Measurements from ENCODE around the gene CARD16. TPM values are rescaled to one million over a fixed set of nuclear protein-coding genes. Genes with fewer than 3 reads are reported as not detected.
A peak's percentile ranks its signal among the peaks of the same experiment; 100 is the strongest.
"Not testable (repeated sequence)": the region's sequence is repeated elsewhere in the genome, so short reads cannot be mapped to it uniquely, and the experiment has no call there.

Gene CARD16
- polyA plus RNA-seq (2011; rRNA removed) (105 and 125 TPM in 2 replicates), polyA minus RNA-seq (2011; rRNA and poly(A)+ RNA removed) (11.8 and 18.2 TPM in 2 replicates)

- H3K27me3 ChIP-seq (ENCODE audit: control insufficient read depth, insufficient read depth, low read length); CTCF ChIA-PET; POLR2A ChIA-PET; H3K9me3 ChIP-seq (ENCODE audit: control insufficient read depth, insufficient read depth, low read length): not testable (repeated sequence)
- peak within 1 kb of the TSS; percentile 70 for H3K27ac ChIP-seq (ENCODE audit: low read depth, low read length)
- DNase-seq (ENCODE audit: low read depth, low spot score): peak; percentile 44
- peak within 1 kb of the TSS; percentile 63 for H3K4me3 ChIP-seq (ENCODE audit: low read depth, low read length)
Observed at GRCh38 chr11:105044557-105045524, at the start of gene CARD16. Gene CARD16 (minus strand): TSS chr11:105045335. CDS start chr11:105045297, 38 bp downstream.

GRCh38 chr11:105092256-105093239 lies 47.4 kb upstream of the CARD16 start:
- CTCF ChIA-PET: no interaction called here
- POLR2A ChIA-PET: no interaction called here
- DNase-seq (ENCODE audit: low read depth, low spot score): no peak

DNA sequence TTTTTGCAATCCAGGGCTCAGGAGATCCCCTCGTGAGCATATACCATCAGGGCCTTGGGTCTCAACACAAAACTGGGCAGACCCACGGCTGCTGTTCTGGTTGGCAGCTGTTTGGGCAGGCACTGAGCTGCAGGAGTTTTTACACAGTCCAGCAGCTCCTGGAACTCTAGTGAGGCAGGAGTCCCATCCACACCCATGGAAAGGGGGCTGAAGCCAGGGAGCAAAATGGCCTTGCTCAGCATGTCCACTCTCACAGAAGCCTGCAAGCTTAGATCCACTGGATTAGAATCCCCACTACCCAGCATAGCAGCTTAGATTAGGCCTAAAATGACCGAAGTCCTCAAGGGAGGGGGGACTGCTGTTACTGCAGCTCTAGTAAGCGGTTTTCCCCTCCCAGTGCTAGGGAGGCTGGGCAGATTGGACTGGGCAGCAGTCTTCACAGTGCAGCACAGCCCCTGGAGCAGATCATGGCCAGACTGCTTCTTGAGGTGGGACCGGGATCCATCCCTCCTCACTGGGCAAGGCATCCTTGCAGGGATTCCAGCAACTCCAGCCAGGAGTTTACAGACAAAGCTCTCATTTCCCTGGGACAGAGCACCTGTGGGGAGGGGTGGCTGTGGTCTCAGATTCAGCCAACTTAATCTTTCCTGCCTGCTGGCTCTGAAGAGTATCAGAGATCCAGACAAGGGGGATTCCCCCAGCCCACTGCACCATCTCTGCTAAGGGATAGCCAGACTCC lies 36.4 kb upstream of the CARD16 start:
- POLR2A ChIA-PET: no interaction called here

More at GRCh38 chr11:105092256-105093239, 47.4 kb upstream of the CARD16 start:
- Histone ChIP-seq H3K9me3 (ENCODE audit: control insufficient read depth, insufficient read depth, low read length) (no peaks in the 10 kb centered on the region), H3K27me3 (ENCODE audit: control insufficient read depth, insufficient read depth, low read length) (no peaks in the 10 kb centered on the region), H3K27ac (ENCODE audit: low read depth, low read length) (no peak overlapping the region), H3K4me3 (ENCODE audit: low read depth, low read length) (no peak overlapping the region)
- TF ChIP-seq, protein P1, sequence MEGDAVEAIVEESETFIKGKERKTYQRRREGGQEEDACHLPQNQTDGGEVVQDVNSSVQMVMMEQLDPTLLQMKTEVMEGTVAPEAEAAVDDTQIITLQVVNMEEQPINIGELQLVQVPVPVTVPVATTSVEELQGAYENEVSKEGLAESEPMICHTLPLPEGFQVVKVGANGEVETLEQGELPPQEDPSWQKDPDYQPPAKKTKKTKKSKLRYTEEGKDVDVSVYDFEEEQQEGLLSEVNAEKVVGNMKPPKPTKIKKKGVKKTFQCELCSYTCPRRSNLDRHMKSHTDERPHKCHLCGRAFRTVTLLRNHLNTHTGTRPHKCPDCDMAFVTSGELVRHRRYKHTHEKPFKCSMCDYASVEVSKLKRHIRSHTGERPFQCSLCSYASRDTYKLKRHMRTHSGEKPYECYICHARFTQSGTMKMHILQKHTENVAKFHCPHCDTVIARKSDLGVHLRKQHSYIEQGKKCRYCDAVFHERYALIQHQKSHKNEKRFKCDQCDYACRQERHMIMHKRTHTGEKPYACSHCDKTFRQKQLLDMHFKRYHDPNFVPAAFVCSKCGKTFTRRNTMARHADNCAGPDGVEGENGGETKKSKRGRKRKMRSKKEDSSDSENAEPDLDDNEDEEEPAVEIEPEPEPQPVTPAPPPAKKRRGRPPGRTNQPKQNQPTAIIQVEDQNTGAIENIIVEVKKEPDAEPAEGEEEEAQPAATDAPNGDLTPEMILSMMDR (IDR thresholded peaks at IDR 0.05; ENCODE audit: low read depth, low read length): no peak

GRCh38 chr11:105080171-105080906 lies 35.2 kb upstream of the CARD16 start:
- H3K4me3 ChIP-seq (ENCODE audit: low read depth, low read length); POLR2A ChIA-PET; H3K27ac ChIP-seq (ENCODE audit: low read depth, low read length); DNase-seq (ENCODE audit: low read depth, low spot score); H3K9me3 ChIP-seq (ENCODE audit: control insufficient read depth, insufficient read depth, low read length); H3K27me3 ChIP-seq (ENCODE audit: control insufficient read depth, insufficient read depth, low read length); CTCF ChIA-PET: not testable (repeated sequence)

More for the DNA sequence above, 36.4 kb upstream of the CARD16 start:
- CTCF ChIA-PET: no interaction called here
- no peak for DNase-seq (ENCODE audit: low read depth, low spot score)
- H3K9me3 ChIP-seq (ENCODE audit: control insufficient read depth, insufficient read depth, low read length): no peaks in the 10 kb centered on the region
- no peak overlapping the region for H3K27ac ChIP-seq (ENCODE audit: low read depth, low read length)
- H3K4me3 ChIP-seq (ENCODE audit: low read depth, low read length): no peak overlapping the region
- H3K27me3 ChIP-seq (ENCODE audit: control insufficient read depth, insufficient read depth, low read length): no peaks in the 10 kb centered on the region
- TF ChIP-seq, protein P1 (IDR thresholded peaks at IDR 0.05; ENCODE audit: low read depth, low read length): no peak

DNA sequence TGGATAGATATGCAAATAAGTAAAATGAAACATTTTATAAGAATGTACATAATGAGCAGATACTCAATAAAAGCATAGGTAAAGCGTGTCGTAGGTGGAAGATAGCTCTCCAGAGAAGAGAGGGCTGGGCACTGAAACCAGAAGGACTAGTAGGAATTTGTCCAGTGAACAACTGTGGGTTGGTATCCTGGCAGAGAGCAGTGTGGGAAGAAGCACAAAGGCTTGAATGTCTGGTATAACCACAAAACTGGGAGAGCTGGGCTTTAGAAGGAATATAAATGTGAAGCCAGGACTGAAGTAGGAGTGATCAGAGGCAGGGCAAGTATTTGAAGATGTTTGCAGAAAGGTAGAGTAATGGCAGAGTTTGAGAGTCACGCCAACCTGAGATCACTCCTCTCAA lies 33.1 kb upstream of the CARD16 start:
- DNase-seq (ENCODE audit: low read depth, low spot score): no peak
- H3K4me3 ChIP-seq (ENCODE audit: low read depth, low read length): no peak overlapping the region
- no peaks in the 10 kb centered on the region for H3K9me3 ChIP-seq (ENCODE audit: control insufficient read depth, insufficient read depth, low read length)
- no peaks in the 10 kb centered on the region for H3K27me3 ChIP-seq (ENCODE audit: control insufficient read depth, insufficient read depth, low read length)
- POLR2A ChIA-PET: no interaction called here
- H3K27ac ChIP-seq (ENCODE audit: low read depth, low read length): no peak overlapping the region
- CTCF ChIA-PET: no interaction called here
- TF ChIP-seq, protein P1 (IDR thresholded peaks at IDR 0.05; ENCODE audit: low read depth, low read length): no peak

DNA sequence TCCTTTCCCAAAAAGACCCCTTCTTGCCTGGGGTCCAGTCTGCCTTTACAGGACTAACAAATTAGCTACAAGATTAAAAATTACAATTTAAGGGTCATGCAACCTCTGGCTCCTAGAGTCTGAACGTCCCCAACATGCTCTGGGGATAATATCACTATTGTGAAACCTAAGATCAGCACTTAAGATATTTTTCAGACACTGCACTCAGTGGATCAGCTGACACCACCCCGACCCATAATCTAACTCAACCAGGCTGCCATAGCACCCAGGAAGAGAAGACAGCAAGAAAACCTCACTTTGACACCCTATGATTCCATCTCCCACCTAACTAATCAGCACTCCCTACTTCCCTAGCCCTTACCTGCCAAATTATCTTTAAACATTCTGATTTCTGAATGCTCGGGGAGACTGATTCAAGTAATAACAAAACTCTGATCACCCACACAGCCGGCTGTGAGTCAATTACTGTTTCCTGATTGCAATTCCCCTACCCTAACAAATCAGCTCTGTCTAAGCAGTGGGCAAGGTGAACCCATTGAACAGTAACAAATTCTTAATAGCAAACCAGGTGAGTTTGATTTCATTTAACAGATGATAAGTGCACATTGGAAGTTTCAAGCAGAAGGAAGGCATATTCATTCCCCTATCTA lies 32.1 kb upstream of the CARD16 start:
- CTCF ChIA-PET; POLR2A ChIA-PET; DNase-seq (ENCODE audit: low read depth, low spot score); H3K9me3 ChIP-seq (ENCODE audit: control insufficient read depth, insufficient read depth, low read length); H3K27me3 ChIP-seq (ENCODE audit: control insufficient read depth, insufficient read depth, low read length); H3K27ac ChIP-seq (ENCODE audit: low read depth, low read length); H3K4me3 ChIP-seq (ENCODE audit: low read depth, low read length): not testable (repeated sequence)

Measured in AG04450 (cell line).